Measurements from ENCODE around the gene CCDC68. TPM values are rescaled to one million over a fixed set of nuclear protein-coding genes. Genes with fewer than 3 reads are reported as not detected.

The CCDC68 gene
- total and polyA plus RNA-seq, 2 of the 8 experiments (the other 6 are each of a cell fraction or from before 2014, with no cell fraction given) = 0.06 to 0.80 TPM

DNA sequence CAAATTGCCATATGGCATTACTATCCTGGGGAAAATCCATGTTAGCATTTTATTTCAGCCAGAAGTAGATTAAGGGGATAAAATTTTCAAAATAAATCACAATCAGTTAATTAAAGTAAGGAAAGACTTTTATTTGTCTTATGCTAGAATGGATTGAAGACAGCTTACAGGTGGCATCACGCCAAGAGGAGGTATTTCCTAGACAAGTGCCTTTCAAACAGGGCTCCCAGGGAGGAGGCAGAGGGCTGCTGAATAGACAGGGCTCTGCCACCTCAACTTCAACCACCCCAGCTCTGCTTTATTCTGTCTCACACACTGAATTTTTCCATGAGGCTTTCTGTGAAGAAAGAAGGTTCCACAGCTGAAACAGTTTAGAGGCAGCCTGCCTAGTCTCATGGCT is 12.2 kb downstream of the CCDC68 start (continued):
- TF ChIP-seq ZNF274 (IDR thresholded peaks at IDR 0.05; ENCODE audit: borderline replicate concordance, extremely low read depth, low read length) = no peak
- no peak for TF ChIP-seq HDAC6 (IDR thresholded peaks at IDR 0.05; ENCODE audit: low read depth, low read length)
- TF ChIP-seq CBX8 (IDR thresholded peaks at IDR 0.05; ENCODE audit: borderline replicate concordance, low read depth, low read length) = no peak
- TF ChIP-seq KDM1A (IDR thresholded peaks at IDR 0.05; ENCODE audit: borderline replicate concordance, low read length) = no peak
- TF ChIP-seq EZH2 (IDR thresholded peaks at IDR 0.05; ENCODE audit: low read depth, low read length, severe bottlenecking) = no peak

Measured in H1 (cell line).